ENCODE measurements around the gene CERCAM.

CERCAM gene

DNA sequence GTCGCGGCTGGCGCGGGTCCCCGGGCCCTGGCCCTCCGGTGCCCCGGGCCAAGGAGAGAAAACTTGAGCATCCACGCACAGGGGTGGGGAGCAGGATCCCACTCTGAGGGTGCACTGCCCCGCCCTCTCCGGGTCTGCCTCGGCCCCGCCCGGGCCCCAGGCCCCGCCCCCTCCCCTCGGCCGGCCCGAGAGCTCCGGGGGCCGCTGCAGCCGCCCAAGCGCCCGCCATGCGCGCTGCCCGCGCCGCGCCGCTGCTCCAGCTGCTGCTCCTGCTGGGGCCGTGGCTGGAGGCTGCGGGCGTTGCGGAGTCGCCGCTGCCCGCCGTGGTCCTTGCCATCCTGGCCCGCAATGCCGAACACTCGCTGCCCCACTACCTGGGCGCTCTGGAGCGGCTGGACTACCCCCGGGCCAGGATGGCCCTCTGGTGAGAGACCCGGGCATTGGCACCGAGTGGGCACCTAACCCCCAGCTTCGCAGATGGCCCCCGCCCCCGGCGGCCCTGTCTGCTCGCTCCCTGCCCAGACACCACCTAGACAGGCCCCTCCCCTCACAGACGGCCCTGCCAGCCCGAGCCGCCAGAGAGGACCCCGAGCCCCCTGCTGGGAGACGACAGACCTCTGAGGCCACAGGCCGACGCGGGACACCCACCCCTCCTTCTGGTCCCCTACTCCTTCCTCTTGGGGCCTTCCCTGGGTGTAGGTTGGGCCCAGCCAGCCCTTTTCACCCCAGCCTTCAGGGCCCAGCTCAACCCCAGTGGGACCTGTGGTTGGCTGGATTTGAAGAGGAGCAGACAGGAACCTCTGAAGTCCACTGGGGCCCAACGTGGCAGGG, at the start of gene CERCAM:
Gene CERCAM, plus strand, starts transcription at position 207 of the 831 bp plus-strand sequence. Its CDS starts 21 bp downstream, at position 228.
- DNase-seq: peak; percentile 38 to 41

GRCh38 chr9:128371630-128372117, 49.0 kb upstream of the CERCAM start:
- no peak for DNase-seq

- no peak for DNase-seq
Observed at GRCh38 chr9:128372188-128372641, 48.4 kb upstream of the CERCAM start.

DNA sequence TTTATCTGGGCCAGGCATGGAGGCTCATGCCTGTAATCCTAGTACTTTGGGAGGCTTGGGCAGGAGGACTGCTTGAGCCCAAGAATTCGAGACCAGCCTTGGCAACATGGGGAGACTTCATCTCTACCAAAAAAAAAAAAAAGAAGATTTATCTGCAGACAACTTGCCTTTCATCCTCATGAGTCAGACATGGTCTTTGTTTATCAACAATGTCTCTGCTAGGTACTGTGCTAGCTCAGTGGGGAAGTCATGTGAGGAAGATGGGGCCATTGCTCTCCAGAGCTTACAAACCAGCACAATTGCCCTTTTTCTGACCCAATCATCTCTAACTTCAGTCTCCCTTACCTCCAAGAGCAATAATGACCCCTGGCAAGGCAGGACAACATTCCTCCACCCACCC, 47.9 kb upstream of the CERCAM start:
- DNase-seq: no peak

DNA sequence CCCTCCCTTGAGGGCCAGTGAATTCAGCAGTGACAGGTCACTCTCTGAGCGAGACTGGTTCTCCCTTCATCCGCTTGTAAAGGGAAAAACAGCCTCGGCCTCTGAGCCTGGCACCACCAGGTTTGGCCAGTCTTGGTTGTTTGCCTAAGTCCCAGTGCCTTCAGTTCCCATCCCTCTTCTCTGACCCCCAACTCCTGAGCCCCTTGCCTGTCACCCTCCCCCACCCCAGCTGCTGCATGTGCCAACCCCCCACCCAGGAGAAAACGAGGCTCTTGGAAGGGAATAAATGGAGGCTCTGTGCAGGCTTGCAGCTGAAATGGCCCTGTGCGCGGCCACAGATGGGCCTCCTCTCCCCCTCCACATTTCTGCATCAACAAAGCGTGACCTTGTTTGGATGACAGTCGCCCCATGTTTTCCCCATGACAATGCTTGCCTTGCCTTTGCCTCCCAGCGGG, 46.4 kb upstream of the CERCAM start:
- DNase-seq: no peak

GRCh38 chr9:128375865-128376264, 44.8 kb upstream of the CERCAM start:
- DNase-seq: no peak

DNA sequence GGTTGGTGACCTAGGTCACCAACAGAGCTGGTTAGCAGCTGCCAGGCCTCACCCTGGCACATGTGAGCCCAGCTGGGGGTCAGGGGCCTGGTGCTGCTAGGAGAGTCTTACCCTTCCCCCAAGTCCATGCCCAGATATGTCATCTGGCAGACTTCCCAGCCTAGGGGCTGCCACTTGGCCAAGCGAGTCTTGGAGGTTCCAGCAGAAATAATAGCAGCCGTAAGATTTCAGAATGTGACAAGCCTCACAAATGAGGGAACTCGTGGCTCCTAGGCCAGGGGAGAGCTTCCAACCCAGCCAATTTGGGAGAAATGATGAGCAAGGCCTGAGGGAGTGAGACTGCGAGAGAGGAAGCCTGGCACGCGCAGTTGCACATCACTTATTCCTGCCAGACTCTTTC, 38.4 kb upstream of the CERCAM start:
- no peak for DNase-seq

DNA sequence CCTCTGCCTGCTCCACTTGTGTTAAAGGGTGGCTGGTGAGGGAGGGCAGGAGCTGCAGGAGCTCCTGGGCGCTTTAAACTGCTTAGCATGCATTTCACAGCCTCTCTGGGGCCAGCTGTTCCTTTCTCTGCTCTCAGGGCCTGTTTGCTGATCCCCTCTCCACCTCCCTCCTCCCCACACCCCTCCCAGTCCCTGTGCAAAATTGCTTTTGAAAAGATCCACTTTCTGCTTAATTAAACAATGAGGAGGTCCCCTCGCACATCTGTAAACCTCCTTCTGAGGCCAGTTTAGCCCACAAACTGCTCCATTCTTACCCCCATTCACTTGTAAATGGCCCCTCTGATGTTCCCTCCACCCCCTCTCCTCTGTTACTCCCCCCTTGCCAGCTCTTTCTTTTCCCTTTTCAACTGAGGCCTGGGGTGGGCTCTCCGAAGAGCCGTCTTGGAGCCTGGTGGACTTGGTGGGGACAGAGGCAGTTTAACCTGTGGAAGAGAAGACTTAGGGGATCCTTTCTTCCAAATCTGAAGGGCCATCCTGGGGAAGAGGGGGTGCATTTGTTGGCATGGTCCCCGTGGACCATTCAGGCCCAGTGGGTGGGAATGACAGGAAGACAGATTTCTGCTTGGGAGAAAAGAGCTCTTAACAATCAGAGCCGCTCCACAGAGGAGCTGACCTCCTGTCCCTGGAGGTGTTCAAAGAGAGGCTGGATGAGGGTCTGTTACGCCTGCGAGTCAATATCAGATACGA, 37.5 kb upstream of the CERCAM start:
- DNase-seq: no peak

GRCh38 chr9:128383791-128384190, 36.9 kb upstream of the CERCAM start:
- DNase-seq: no peak

- DNase-seq: no peak
Observed at GRCh38 chr9:128384801-128385495, 35.7 kb upstream of the CERCAM start.

GRCh38 chr9:128385496-128386460, 34.9 kb upstream of the CERCAM start:
- DNase-seq: no peak

DNA sequence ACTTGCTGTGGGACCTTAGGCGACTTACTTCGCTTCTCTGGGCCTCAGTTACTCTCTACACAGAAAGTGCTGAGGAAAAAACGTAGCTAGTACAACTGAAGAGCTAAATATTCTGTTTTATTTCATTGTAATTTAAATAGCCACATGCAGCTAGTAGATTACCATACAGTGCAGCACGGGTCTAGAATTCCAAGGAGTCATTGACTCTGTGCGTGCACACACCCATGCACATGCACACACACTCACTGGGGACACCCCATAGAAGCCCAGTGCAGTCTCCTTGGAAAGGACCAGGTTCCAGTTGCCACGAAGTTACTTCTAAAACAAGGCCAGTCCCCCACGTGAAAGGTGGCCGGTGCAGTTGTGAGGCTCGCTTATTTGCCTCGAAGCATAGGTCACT, 32.5 kb upstream of the CERCAM start:
- no peak for DNase-seq

DNA sequence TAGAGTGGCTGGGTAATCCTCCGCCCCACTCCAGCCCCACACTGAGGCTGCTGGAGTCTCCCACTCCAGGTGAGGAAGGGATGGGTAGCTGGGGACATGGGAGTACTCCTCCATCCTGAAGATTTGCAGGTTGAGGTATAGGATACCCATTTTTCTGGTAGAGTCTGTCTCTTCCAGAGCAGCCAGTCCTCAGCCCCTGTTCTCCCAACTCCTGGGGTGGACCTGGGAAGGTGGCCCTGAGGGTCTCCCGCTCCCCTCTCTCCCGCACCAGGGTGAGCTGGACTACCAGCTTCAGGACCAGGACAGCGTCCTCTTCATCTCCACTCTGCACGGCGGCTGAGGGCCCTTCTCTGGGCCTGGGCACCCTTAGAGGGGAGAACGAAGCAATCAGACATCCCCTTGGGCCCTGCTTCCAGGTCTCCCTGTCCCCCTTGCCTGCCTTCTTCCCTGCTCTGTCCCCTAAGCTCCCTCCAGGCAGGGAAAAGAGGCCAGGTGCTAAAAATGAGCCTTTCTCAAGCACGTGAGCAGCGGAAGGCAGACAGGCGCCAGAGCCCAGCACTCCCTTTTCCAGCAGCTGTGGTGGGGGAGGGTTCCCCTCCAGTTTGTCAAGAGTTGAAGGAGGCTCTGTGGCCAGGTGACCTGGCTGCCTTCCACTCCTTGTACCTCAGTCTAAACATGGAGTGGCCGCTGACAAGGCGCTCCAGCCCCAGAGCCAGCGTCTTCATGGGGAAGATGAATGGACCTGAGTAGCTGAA, 31.1 kb upstream of the CERCAM start:
- no peak for DNase-seq

- DNase-seq: no peak
Observed at GRCh38 chr9:128390150-128390812, 30.4 kb upstream of the CERCAM start.

DNA sequence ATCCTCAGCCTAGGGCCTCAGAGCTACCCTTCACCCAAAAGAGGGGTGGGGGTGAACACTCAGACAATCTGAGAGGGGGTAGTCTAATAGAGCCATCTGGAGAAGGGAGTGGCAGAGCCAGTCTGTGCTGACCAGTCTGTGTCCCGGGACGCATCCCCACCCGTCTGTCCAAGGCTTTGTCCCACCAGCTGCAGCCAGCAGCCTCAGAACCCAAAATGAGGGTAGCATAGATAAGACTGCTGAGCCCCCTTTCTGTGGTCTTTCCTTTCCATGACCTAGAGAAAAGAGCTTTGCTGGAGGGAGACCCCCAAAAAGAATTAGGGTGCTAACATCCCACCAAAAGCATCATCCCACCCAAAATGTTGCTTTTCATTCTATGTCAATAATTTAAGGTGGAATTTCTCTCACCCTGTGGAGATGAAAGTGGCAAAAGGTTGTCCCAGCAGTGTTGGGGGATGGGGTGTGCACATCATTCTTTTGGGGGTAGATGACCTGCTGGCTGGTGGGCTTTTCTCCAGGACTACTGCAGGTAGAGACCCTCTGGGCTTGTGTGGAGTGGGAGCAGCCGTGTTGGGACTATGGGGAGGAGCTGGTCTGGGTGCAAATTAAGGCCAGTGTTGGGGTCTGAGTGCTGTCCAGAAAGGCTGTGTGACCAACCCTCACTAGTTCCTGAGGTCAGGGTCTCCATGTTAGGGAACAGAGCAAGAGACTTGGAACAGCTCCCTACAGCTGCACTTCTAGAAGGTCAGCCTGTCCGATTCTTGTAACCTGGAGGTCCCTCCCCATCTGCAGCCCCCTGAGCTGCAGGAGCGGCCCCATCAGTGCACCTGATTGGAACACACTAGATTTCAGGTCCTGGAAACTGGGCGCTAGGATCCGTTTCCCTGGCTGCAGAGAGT, 29.6 kb upstream of the CERCAM start:
- DNase-seq: no peak

DNA sequence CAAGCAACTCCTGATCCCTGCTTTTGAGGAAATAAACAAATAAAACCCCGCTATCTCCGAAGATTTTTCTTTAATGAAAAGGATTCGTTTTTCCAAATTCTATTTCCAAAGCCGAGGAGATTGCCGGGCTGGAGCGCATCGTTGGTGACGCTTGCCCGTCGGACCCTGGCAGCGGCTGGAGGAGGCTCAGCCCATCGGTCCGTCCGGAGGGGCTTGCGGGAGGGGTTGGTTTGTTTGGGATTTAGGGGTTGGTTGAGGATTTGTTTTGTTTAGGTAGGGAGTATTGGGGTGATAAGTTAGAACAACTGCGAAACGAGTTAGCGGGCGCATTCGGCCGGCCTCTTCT, 28.7 kb upstream of the CERCAM start:
- no peak for DNase-seq

- DNase-seq: no peak
Observed at GRCh38 chr9:128392302-128393144, 28.1 kb upstream of the CERCAM start.

GRCh38 chr9:128393145-128393775, 27.4 kb upstream of the CERCAM start:
- no peak for DNase-seq

Data from activated CD4-positive, alpha-beta T cell treated with anti-CD3 and anti-CD28 coated beads for 4 hours (primary cell).